ENCODE measurements around the gene WDR36.

Gene WDR36

DNA sequence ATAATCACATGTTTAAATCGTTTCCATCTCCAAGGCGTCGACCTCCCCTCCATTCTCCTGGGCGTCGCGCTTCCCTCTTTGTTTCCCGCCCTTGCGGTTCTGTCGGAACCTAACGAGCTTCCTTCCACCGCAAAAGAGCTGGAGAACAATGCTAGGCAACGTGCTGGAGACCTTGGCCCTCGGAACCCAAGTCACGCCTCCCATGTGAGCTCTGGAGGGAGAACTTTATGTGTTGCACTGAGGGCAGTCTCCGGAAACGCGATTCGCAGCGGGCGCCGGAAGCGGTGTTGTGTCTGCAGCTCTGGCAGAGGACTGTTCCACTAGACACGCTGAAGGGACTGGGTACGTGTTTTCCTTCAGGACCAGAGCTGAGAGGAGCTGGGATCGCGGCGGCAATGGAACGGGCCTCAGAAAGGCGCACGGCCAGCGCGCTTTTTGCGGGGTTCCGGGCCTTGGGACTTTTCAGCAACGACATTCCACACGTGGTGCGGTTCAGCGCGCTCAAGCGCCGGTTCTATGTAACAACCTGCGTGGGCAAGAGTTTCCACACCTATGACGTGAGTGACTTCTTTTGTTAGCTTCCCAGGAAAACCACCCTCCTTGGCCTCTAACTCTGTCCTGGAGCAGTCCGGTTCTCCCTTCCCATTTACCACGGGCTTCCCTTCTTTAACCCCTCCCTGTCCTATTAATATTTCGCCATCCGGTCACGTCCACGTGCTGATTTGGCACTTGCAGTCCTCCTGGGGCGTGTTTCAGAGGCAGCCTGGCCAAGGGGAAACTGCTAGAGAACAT lies at the start of gene WDR36:
WDR36 (plus strand) TSS at position 287 of the 792 bp plus-strand sequence; CDS start at position 396, 109 bp downstream.
- peak; percentile 41 for DNase-seq

DNA sequence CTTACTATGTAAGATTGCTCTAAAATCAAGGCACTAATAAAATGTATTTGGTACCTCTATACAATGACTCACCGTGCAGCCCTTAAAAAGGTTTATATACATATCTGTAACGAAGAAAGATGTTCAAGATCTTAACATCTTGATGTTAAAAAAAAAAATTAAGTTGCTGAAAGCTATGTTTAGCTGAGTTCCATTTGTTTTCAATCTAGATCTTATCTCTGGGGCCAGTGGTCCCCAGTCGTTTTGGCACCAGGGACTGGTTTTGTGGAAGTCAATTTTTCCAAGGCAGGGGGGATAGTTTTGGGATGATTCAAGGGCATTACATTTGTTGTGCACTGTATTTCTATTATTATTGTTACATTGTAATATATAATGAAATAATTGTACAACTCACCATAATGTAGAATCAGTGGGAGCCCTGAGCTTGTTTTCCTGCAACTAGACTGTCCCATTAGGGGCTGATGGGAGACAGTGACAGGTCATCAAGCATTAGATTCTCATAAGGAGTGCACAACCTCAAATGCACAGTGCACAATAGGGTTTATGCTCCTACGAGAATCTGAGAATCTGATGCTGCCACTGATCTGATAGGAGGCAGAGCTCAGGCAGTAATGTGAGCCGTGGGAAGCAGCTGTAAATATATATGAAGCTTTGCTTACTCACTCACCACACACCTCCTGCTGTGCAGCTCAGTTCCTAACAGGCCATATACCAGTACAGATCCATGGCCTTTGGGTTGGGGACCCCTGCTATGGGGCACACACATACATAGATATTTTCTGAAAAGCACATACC lies 48.2 kb upstream of the WDR36 start:
- DNase-seq, result no peak

DNA sequence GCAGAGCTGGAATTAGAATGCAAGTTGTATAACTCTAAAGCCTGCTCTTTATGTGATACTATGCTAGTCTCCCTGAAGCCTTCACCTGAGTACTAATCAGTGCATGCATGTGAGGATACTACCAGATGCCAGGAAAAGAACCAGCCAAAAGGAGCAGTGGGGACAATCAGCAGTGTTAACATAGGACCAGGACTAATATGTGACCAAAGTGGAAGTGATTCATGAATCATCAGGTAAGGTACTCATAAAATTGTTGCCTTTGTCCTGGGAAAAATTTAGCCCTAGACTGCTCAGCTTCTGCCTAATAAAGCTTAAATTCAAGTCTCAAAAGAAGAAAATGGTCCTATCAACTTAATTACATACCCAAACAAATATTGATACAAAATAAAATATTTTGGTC lies 34.1 kb upstream of the WDR36 start:
- no peak for DNase-seq

DNA sequence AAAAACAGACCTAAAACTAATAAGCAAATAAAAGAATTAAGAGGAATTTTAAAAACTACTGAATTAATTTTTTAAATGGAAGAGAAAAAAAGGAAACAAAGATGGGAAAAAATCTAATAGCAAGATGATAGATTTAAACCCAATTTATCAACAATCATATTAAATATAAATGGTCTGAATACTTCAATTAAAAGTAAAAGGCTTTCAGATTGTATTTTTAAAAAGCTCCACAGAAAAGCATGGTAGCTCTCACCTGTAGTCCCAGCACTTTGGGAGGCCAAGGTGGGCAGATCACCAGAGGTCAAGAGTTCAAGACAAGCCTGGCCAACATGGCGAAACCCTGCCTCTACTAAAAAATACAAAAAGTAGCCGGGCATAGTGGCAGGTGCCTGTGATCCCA lies 32.0 kb upstream of the WDR36 start:
- DNase-seq, result no peak

DNA sequence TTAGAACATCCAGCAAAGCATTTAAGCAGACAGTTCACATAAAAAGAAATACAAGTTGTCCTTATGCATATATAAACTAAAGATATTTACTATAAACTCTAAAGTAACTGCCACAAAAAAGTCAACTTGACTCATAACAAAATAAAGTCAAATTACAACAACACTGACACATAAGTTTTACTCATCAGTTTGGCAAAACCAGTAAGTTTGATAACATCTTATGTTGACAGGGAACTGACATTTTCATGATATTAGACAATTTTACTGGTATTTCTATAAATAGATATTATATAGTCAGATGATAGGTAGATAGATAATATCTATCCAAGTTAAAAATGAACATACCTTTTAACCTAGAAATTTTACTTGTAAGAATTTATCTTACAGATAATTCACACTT lies 30.5 kb upstream of the WDR36 start:
- no peak for DNase-seq

DNA sequence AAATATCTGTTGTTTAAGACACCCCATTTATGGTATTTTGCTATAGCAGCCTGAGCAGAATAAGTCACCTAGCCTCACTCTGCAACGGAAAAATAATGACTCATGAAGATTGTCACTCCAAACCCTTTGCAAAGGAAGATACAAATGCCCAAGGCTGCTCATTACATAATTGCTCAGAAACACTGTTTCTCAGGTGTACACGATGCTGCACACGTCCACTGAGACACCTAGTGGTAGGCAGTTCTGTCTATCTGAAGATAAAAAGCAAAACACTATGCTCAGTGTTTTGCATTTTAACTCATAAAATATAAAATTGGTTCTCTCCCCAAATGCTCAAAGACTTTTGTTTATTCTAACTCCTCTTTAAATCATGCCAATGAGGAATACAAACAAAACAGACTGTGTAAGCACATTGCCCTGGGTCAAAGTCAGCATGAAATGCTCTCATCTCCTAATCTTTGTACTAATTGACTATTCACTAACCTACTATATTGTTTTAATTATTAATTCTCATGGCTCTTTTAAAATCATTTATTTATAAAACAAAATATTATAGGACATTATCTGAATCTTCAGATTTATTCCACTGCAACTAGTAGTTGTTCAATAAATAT lies 28.3 kb upstream of the WDR36 start:
- no peak for DNase-seq

DNA sequence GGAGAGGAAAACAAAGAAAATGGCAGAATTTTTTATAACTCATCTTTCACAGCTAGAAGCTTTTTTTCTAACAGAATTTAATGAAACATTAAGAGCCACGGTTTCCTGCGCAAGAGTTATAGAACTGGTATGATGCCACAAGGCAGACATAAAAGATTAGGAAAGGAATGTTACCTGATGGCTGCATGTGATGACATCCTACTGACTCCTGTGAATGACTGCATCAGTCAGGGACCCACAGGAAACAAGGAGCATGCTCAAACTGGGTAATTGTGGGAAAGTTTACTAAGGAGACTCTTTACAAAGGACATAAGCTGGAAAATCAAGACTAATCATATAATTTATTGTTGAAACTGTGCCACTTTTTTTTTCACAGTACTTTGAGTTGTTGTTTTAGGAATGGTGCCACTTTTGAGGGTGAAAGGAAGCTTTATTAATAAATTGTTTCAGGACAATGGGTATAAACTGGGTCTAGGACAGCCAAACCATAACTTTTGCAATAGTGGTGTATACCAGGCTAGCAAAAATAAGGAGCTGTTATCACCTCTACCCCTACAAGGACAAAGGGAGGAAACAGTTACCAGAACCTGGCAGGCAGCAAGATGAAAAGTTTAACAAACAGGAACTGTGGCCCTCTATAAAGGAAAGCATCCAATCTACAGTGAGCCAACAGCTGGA lies 25.7 kb upstream of the WDR36 start:
- DNase-seq, result no peak

DNA sequence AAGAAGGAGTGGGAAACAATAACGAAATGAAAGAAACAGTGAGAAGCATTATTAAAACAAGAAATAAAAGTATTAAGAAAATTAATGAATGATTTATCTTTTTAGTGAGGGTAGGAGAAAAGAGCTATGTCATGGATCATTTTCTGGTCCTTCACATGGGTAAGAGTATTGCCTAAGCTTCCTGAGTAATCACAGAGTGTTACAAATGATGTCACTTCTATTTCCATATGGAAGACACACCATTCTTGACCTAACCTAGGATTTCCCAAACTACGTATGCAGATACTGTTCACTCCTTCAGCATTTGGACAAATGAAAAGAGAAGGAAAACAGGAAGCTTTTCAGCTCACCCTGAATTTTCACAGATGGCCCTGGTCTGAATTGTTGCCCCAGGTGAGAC lies 23.9 kb upstream of the WDR36 start:
- DNase-seq, result no peak

DNA sequence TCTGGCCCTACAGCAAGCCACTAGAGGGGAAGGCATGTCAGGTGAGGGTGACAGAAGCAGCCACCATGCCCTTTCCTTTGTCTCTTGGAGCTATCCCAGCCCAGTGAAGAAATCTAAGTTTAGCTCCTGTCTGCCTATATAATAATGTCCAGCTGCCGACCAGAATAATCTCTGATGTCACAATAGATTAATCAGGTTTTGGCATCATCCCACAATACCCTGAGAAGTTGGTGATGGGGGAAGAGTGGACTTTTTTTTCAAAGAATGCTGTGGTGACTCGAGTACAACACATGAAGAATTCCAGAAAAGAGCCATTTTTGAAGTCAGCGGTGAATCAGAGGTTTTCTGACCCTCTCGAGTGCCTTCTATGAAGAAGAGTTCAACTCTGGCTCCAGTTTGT lies 22.3 kb upstream of the WDR36 start:
- no peak for DNase-seq

DNA sequence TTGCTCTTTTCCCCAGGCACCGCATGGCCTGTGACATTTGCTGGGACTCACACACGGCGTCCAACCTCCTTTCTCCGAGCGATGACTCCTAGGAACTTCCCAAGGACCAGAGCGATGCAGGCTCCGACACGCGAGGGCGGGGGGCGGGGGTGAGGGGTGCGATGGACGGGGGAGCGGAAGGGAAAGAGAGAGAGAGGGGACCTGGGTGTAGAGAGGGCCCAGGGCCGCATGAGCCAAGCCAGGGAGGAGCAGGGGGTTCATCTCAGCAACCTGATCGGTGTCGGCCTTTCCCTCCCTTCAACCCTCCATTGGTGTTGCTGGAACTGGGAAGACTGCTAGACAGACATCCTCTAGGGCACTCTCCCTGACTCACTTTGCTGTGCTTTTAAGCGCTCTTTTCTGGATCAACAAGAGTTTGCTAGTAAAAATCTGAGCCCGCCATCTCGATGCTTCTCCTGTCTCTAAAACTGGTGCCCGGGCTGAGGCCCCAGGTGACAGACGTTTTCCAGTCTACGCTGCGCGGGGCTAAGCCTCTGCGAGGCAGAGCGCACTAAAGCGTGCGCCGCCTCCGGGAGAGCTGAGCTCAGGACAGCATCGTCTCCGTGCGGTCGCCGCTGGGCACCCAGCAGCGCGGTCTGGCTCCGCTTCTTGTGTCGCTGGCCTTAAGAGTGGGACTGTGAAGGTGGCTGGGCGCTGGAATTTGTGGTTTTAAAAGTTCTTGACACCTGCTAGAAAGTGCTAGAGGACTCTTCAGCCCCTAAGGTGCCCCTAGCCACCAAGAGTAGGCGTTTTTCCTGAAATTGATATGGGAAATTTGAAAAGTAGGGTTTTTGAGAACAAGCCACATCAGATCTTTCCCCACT lies 21.6 kb upstream of the WDR36 start:
- DNase-seq, result no peak

DNA sequence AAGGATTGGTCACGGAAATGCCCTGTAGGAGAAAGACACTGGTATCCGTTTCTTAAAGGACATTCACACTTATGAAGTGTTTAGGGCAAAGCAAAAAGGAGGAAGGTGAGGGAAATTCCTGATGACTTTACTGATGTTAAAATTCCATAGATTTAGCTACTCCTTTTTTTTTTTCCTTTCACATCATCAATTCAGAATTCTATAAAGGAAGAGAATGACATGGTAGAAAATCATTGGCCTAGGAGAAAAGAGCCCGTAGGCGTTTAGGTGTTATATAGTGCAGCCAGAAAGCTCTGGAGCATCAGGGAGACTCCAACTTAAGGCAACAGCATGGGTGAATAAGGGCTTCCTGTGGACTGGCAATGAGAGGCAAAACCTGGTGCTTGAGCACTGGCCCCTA lies 20.7 kb upstream of the WDR36 start, which contains the start of gene TSLP:
TSLP (plus strand) TSS at position 301 of the 400 bp plus-strand sequence. CDS start 178 bp downstream, outside the sequence.
- DNase-seq, result no peak

DNA sequence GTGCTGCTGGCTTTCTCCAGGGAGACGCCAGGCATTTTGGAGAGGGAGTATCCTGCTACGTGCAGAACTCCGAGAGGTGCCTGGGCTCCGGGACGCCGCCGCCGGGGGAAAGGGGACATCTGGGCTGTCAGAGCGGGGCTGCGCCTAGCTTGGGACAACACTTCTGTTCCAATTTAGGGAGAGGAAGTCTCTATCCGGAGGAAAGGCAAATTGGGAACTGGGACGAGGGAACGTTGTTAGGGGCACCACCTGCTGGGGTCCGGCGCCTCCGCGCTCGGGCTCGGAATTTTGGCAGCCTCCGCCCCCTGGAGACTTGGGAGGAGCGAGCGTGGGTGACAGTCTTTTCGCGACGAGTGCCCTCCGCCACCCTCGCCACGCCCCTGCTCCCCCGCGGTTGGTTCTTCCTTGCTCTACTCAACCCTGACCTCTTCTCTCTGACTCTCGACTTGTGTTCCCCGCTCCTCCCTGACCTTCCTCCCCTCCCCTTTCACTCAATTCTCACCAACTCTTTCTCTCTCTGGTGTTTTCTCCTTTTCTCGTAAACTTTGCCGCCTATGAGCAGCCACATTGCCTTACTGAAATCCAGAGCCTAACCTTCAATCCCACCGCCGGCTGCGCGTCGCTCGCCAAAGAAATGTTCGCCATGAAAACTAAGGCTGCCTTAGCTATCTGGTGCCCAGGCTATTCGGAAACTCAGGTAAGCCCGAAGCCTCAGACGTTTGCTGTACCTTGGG lies 19.0 kb upstream of the WDR36 start:
- peak; percentile 41 for DNase-seq

DNA sequence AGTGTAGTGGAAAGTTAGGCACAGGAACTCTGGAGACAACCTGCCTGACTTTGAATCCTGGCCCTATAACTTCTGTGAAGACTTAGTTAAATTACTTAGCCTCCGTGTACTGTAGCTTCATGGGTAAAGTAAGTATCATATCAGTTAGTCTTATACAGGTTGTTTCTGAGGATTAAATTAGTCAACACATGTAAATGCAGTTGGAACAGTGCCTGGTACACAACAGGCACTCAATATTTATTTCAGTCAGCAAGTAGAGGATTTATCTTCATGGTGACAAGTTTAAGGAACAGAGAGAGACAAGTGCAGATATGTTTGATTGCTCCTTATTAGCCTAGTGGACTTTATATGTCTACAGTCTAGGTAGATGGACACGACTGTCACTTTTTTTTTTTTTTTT lies 17.9 kb upstream of the WDR36 start:
- no peak for DNase-seq

DNA sequence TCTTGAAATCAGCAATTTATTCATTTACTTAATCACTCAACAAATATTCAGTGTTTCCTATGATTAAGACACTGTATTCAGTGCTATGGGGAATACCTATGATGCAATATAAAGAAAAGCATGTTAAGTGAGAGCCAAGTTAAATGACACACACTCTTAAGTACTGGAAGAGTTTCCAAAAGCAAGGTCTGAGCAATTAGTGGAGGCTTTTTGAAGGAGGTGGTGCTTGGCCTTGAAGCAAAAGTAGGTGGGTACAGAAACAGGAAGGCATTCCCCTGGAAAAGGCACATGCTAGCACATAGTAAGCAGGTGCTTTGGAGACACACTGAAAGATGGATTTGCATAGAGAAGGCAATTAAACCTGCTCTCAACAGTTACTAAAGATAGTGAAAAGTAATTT lies 16.6 kb upstream of the WDR36 start:
- DNase-seq, result no peak

DNA sequence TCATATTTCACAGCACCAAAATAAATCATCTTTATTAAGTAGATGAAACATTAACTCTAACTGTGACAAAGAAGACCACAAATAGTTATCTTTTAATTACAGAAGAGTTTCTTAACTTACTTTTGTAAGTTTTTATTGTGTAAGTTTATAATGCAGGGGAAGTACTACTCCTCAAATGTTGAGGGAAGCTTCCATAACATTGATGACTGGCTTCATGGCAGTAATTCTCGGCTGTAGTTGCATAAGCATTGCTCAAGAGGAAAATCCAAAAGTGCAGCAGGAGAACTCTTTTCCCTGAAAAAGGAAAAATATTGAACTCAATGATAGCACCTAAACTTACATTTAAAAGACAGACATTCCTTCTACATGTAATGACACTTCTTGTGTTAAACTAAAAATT lies 16.1 kb upstream of the WDR36 start:
- no peak for DNase-seq

DNA sequence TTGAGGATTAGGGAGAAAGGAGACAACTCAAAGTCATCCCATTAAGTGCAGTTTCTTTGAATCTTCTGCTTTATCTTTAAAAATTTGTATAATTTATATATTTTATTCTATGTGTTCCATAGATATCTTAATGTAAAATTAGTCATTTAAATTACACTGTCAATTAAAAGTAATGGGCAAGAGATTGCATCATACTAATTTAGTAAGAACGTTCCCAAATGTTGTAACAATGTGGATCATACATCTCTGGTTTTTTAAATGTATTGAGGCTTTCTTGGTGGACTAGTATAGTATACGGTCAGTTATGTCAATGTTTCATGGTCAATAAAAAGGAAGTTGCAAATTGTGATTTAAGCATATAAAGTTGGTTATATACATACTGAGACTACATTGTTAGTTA lies 14.5 kb upstream of the WDR36 start:
- no peak for DNase-seq

DNA sequence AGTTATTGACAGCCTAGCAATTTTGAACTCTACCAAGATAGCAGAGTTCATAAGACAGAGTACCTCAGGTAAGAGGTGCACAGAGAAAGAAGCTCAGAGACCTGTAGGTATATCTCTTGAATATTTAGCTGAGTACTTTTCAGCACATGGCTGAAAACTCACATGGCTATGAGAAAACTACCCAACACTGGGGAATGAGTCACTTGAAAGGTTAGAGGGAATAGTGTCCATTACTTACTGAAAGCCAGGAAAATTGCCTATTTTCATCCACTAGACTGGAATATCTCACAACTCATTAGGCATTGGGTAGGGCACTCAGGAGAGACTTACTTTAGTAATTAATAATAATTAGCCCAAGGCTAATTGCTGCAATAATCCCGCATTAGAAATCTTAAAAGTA lies 12.3 kb upstream of the WDR36 start:
- no peak for DNase-seq

DNA sequence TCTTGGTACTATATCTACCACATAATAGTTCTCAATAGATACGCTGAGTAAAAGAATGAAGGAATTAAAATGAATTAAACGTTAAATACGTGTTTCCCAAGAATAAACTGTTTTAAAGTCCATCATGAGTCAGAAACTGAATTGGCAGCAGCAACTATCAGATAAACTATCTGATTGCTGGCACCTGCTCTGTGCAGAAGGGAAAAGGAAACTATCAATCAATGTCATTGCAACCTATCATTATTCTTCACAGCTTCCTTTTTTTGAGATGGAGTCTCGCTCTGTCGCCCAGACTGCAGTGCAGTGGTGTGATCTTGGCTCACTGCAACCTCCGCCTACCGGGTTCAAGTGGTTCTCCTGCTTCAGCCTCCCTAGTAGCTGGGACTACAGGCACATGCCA lies 8.8 kb upstream of the WDR36 start:
- no peak for DNase-seq

DNA sequence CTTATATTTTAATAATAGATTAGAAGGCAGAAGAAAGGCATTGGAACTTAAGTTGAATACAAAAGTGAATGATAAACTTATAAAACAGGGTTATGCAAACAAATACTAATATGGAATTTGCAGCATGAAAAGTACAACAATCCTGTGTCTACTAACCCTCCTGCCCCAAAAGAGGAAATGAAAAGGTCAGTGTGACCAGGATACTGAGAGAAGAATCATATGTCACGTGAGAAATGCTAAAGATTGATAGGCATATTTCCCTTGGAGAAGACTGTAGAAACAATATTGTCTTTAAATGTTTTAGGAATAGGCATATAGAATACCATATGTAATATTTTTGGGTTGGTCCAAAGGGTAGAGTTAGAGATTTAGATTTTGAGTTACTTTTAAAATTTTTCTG lies 3.8 kb downstream of the WDR36 start:
- DNase-seq, result no peak

DNA sequence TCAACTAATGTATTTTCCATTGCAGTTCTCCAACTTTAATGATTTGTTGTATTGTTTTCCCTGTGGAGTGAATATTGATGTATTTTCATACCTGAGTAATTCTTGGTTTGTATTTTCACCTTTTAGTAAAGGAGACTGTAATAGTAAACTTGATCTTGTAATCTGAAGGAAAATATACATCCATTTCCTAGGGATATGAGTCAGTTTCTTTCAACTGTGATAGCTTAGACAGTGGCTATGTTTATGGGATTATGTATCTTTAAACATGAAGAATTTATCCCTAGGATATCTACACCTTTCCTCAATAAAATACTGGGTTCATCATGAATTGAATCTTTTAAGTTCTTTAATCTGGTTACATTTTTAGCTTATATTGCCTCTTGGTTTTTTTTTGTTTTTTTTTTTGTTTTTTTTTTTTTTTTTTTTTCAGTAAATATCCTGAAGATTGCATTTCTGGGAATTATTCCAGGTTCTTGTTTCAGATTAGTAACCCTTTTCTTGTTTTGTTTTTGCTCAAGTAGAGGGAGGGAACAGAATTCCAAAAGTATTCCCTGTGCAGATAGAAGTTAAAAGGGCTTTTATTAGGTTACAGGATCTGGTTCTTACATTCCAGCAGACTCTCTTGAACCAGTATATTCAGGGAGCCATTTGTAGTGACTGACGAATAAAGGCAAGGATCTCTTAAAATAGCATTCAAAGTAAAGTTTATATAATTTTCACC lies 7.1 kb downstream of the WDR36 start:
- no peak for DNase-seq
